Colonic mucosa (tissue), 4 donors: ENCODE results near the gene GPC6. TPM values are rescaled to one million over a fixed set of nuclear protein-coding genes. Genes with fewer than 3 reads are reported as not detected.

Experiments used
- DNase-seq: peaks from one replicate; pipeline ENCODE4 v3.0.0-alpha.2; 2020
- H3K27ac ChIP-seq: fragments of 200-600 bp; one replicate; pipeline ENCODE4 v1.8.0; 2021
- H3K27me3 ChIP-seq: fragments of 200-600 bp; one replicate; pipeline ENCODE4 v1.8.0; 2021
- H3K36me3 ChIP-seq: fragments of 200-600 bp; one replicate; pipeline ENCODE4 v1.8.0; 2021
- H3K4me1 ChIP-seq: fragments of 200-600 bp; one replicate; pipeline ENCODE4 v1.8.0; 2021; ENCODE audit warnings: mild to moderate bottlenecking
- H3K4me3 ChIP-seq: fragments of 200-600 bp; one replicate; pipeline ENCODE4 v1.8.0; 2021
- H3K9ac ChIP-seq, 2 donors: one replicate each; pipeline ENCODE4 v1.7.0; 2013; ENCODE audit warnings: control low read depth in 2 of 2, low read depth in 2 of 2, low read length in 2 of 2
- H3K9me3 ChIP-seq: fragments of 200-600 bp; one replicate; pipeline ENCODE4 v1.8.0; 2021
- intact Hi-C: fragments of 100-400 bp; cut with DNase I; formaldehyde crosslinking; loops from one replicate; pipeline ENCODE4 v1.14.1; 2022
- total RNA-seq, 2 donors: library from RNA; stranded (reverse); fragmentation: NEBNext Ultra II Directional in 1 of 2; extraction: Animal tissue kit (Norgen Biotek cat#: 25700) in 1 of 2; gene quantifications; one replicate each; pipeline ENCODE4 v1.2.1, GENCODE V29; 2021
- TF ChIP-seq, protein P1 (sequence below): fragments of 200-600 bp; IDR thresholded peaks from one replicate; pipeline ENCODE4 v1.8.0; 2022; ENCODE audit warnings: antibody characterized with exemption, mild to moderate bottlenecking
- donor health status: healthy.
- donor health status: DM: no; HTN: no; CAD: no.
- donor health status: DM: no; HTN: no; CAD: no.

Gene GPC6
- total RNA-seq, 2 donors from 2014 or later = 2.3 to 4.0 TPM

- TF ChIP-seq, protein P1, sequence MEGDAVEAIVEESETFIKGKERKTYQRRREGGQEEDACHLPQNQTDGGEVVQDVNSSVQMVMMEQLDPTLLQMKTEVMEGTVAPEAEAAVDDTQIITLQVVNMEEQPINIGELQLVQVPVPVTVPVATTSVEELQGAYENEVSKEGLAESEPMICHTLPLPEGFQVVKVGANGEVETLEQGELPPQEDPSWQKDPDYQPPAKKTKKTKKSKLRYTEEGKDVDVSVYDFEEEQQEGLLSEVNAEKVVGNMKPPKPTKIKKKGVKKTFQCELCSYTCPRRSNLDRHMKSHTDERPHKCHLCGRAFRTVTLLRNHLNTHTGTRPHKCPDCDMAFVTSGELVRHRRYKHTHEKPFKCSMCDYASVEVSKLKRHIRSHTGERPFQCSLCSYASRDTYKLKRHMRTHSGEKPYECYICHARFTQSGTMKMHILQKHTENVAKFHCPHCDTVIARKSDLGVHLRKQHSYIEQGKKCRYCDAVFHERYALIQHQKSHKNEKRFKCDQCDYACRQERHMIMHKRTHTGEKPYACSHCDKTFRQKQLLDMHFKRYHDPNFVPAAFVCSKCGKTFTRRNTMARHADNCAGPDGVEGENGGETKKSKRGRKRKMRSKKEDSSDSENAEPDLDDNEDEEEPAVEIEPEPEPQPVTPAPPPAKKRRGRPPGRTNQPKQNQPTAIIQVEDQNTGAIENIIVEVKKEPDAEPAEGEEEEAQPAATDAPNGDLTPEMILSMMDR = peak; percentile 17
- no peak overlapping the region for H3K27ac ChIP-seq
- no peak for DNase-seq
- no peaks in the 10 kb centered on the region for H3K36me3 ChIP-seq
- no peaks in the 10 kb centered on the region for H3K27me3 ChIP-seq
- H3K9me3 ChIP-seq = no peaks in the 10 kb centered on the region
- H3K9ac ChIP-seq = no peak overlapping the region
- H3K4me3 ChIP-seq = no peak overlapping the region
- no peaks in the 10 kb centered on the region for H3K4me1 ChIP-seq
- intact Hi-C loops = no loop called here
Observed at GRCh38 chr13:94192431-94192975, 965.9 kb downstream of the GPC6 start.

- Histone ChIP-seq H3K4me3 (no peak overlapping the region), H3K9ac (no peak overlapping the region), H3K9me3 (no peaks in the 10 kb centered on the region), H3K27me3 (no peaks in the 10 kb centered on the region), H3K4me1 (no peaks in the 10 kb centered on the region), H3K36me3 (no peaks in the 10 kb centered on the region), H3K27ac (no peak overlapping the region)
- intact Hi-C loops = no loop called here
- TF ChIP-seq, protein P1 = no peak
- no peak for DNase-seq
Observed at GRCh38 chr13:94195715-94196114, 969.1 kb downstream of the GPC6 start.

DNA sequence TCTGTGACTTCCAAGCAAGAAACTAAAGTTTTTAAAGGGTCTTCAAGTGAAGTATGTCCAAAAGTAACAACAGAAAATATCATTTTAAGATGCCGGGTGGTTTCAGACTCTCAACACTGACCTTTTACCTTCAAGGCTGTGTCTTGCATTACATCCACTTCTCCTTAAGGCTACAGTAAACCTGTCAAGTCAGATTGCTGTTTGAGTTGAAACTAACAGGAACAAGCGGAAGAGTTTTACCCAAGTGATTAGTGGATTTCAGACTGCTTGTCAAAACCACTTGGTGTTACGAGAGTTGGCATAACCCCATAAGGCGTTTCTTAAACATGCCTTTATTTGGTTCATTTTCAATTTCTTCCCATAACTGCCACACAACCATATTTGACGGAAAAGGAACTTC lies 969.8 kb downstream of the GPC6 start:
- Histone ChIP-seq H3K36me3 (no peaks in the 10 kb centered on the region), H3K9me3 (no peaks in the 10 kb centered on the region), H3K9ac (no peak overlapping the region), H3K4me3 (no peak overlapping the region), H3K27ac (no peak overlapping the region), H3K4me1 (no peaks in the 10 kb centered on the region), H3K27me3 (no peaks in the 10 kb centered on the region)
- TF ChIP-seq, protein P1 = no peak
- intact Hi-C loops = no loop called here
- no peak for DNase-seq

- TF ChIP-seq, protein P1 = no peak
- intact Hi-C loops = no loop called here
- no peaks in the 10 kb centered on the region for H3K9me3 ChIP-seq
- no peak for DNase-seq
- H3K36me3 ChIP-seq = no peaks in the 10 kb centered on the region
- no peak overlapping the region for H3K9ac ChIP-seq
- no peak overlapping the region for H3K4me3 ChIP-seq
- no peak overlapping the region for H3K27ac ChIP-seq
- H3K4me1 ChIP-seq = no peaks in the 10 kb centered on the region
- H3K27me3 ChIP-seq = no peaks in the 10 kb centered on the region
Observed at GRCh38 chr13:94198681-94199080, 972.1 kb downstream of the GPC6 start.

- Histone ChIP-seq H3K36me3 (no peaks in the 10 kb centered on the region), H3K4me3 (no peak overlapping the region), H3K9me3 (no peaks in the 10 kb centered on the region), H3K4me1 (no peaks in the 10 kb centered on the region), H3K27me3 (no peaks in the 10 kb centered on the region), H3K9ac (no peak overlapping the region), H3K27ac (no peak overlapping the region)
- DNase-seq = no peak
- TF ChIP-seq, protein P1 = no peak
- intact Hi-C loops = no loop called here
Observed at GRCh38 chr13:94199135-94199534, 972.5 kb downstream of the GPC6 start.
